Astrocyte of the cerebellum (primary cell): Measurements from ENCODE around the gene PSMB7.

Source experiments
- DNase-seq: peaks from one replicate; pipeline ENCODE4 v3.0.0-alpha.2; 2011; ENCODE audit warnings: low read depth
- H3K4me3 ChIP-seq: 2 replicates; pipeline ENCODE4 v1.5.1; 2011; ENCODE audit warnings: mild to moderate bottlenecking, low read depth, low read length, moderate library complexity
- CTCF ChIP-seq: IDR thresholded peaks from 2 replicates; pipeline ENCODE4 v1.5.1; 2012; ENCODE audit warnings: low read length, low read depth, moderate library complexity, mild to moderate bottlenecking; ENCODE audit errors: missing control alignments
- in situ Hi-C: cut with HindIII; loops from 2 replicates; pipeline ENCODE4 v1.10.0; 2017; ENCODE audit warnings: low sequenced_read_pairs

The PSMB7 gene

GRCh38 chr9:124409410-124409809 lies 5.8 kb downstream of the PSMB7 start:
- in situ Hi-C loops: no loop called here

GRCh38 chr9:124403246-124403645 lies 12.0 kb downstream of the PSMB7 start:
- DNase-seq: no peak
- TF ChIP-seq CTCF: no peak
- no peak overlapping the region for H3K4me3 ChIP-seq
- in situ Hi-C loops: no loop called here

More at GRCh38 chr9:124409410-124409809, 5.8 kb downstream of the PSMB7 start:
- no peak overlapping the region for H3K4me3 ChIP-seq
- DNase-seq: no peak
- no peak for TF ChIP-seq CTCF

GRCh38 chr9:124399968-124400940 lies 15.0 kb downstream of the PSMB7 start:
- TF ChIP-seq CTCF: no peak
- no peak overlapping the region for H3K4me3 ChIP-seq
- in situ Hi-C loops: no loop called here
- DNase-seq: no peak

- no peak overlapping the region for H3K4me3 ChIP-seq
- TF ChIP-seq CTCF: peak; percentile 44
- no peak for DNase-seq
- in situ Hi-C loops: no loop called here
Measured at GRCh38 chr9:124399323-124399967, 15.8 kb downstream of the PSMB7 start.

- in situ Hi-C loops: no loop called here
- H3K4me3 ChIP-seq: no peak overlapping the region
- TF ChIP-seq CTCF: no peak
- no peak for DNase-seq
Measured at GRCh38 chr9:124398191-124398935, 16.9 kb downstream of the PSMB7 start.

GRCh38 chr9:124395826-124396225 lies 19.4 kb downstream of the PSMB7 start:
- TF ChIP-seq CTCF: no peak
- H3K4me3 ChIP-seq: no peak overlapping the region
- in situ Hi-C loops: no loop called here
- DNase-seq: no peak
